ENCODE data around the gene C1orf167.

The C1orf167 gene, protein sequence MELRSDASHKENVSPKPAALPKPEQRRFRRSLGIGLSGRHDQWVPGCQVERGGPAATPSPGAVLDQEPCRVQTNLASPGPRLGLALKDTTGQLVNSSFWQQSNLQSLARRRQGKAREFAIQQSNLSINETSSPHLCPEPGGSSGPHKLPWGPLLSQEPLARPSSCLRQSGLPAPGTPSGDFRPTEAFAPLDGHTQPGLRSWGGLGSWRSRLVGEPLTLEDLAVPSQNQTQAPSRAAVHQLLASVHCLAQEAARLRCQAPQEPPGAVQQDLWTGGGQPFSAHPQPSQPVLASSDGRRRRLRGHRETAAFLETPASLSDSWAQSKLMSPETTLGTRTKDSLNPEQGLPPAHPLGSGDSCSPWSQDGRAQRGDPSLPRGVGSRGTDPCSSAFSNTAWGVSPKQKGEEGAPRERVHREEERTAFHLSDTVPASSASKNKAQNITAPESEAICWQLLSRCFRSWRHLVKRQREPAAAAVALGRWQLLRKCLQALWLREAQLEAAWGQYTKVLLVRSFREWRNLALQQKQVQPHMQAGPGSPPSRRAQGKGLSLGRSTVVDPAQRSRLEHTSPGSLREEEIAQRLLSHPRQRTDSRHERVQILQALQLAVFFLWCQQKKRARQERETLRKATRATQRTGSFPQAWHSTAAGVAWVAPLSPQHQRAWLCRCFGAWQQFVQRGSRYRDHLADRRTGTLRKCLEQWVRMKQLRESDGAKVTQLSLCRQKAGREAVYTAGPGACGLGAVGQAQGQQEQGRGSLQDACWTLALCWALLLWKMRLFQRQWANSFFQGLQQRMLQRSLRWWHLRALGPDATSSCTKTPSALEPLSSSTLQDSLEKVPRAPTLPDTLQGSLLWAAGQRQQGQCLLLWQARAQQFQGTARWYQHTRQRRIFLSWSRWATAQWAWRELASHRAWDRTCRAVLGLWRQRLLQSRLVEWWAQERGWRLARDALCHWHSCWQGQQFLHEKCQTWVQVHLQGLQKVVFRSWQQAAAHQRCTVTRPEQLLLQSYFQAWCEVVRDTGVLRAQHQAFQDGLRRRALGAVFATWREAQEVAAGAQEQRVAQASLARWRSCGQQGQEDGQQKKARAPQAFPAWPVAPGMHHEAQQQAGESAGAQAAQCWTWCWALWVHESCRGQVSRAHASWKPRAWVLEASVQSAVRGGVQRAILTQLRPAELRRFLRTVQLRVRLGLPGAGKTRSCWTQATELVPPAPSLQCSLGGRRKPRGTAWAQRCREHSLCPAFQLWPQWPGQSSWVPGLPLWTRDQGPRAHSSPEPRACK (N-terminal part only)

DNA sequence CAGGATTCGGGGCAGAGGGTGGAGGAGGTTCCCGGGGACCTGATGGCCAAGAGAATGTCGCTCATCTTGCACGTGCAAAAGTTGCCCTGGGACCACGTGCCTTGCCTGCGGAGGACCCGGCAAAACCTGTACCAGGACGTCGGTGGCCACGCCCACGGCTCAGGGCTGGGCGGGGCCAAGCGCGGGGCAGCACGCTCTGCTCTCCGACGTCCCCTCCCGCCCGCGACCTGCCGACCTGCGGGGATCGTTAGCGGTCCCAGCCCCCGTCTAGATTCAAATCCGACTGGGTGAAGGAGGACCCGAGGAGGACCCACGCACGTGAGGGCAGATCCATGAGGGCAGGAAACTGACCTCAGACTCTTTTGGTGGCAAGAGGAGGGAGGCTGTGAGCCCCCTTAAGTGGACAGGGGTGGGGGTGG is at the start of gene C1orf167:
TSS of gene C1orf167 (plus strand) at position 206 of the 419 bp plus-strand sequence. CDS start 2,208 bp downstream, outside the sequence.
- peaks cover under 1% of the 10 kb centered on the region for H3K9me3 ChIP-seq (ENCODE audit: severe bottlenecking)
- H3K27me3 ChIP-seq (ENCODE audit: insufficient read depth, low read depth, severe bottlenecking), result no peaks in the 10 kb centered on the region
- no peaks in the 10 kb centered on the region for H3K36me3 ChIP-seq
- DNase-seq, result no peak
- TF ChIP-seq, protein P1, sequence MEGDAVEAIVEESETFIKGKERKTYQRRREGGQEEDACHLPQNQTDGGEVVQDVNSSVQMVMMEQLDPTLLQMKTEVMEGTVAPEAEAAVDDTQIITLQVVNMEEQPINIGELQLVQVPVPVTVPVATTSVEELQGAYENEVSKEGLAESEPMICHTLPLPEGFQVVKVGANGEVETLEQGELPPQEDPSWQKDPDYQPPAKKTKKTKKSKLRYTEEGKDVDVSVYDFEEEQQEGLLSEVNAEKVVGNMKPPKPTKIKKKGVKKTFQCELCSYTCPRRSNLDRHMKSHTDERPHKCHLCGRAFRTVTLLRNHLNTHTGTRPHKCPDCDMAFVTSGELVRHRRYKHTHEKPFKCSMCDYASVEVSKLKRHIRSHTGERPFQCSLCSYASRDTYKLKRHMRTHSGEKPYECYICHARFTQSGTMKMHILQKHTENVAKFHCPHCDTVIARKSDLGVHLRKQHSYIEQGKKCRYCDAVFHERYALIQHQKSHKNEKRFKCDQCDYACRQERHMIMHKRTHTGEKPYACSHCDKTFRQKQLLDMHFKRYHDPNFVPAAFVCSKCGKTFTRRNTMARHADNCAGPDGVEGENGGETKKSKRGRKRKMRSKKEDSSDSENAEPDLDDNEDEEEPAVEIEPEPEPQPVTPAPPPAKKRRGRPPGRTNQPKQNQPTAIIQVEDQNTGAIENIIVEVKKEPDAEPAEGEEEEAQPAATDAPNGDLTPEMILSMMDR (IDR thresholded peaks at IDR 0.05; ENCODE audit: low read depth, low read length), result no peak
- no peak within 1 kb of the TSS for H3K27ac ChIP-seq
- no peak within 1 kb of the TSS for H3K4me3 ChIP-seq (ENCODE audit: low read depth, low read length)

DNA sequence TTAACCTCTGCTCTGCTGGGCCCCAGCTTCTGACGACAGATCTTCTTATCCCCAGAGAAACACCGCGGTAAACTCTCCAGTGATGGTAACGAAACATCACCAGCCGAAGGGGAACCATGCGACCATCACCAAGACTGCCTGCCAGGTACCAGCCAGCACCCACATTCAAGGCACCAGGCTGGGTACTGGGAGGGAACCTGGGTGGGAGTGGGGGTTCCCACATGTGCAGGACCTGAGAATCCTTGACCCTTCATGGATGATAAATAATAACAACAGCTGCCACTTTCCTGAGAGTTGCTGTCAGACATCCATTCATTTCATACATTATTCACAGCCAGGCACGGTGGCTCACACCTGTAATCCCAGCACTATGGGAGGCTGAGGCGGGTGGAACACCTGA is 49.7 kb upstream of the C1orf167 start:
- H3K27me3 ChIP-seq (ENCODE audit: insufficient read depth, low read depth, severe bottlenecking), result no peaks in the 10 kb centered on the region
- H3K36me3 ChIP-seq, result peaks cover 23% of the 10 kb centered on the region
- TF ChIP-seq, protein P1 (IDR thresholded peaks at IDR 0.05; ENCODE audit: low read depth, low read length), result no peak
- H3K4me3 ChIP-seq (ENCODE audit: low read depth, low read length), result no peak overlapping the region
- no peak for DNase-seq
- H3K9me3 ChIP-seq (ENCODE audit: severe bottlenecking), result no peaks in the 10 kb centered on the region
- no peak overlapping the region for H3K27ac ChIP-seq

DNA sequence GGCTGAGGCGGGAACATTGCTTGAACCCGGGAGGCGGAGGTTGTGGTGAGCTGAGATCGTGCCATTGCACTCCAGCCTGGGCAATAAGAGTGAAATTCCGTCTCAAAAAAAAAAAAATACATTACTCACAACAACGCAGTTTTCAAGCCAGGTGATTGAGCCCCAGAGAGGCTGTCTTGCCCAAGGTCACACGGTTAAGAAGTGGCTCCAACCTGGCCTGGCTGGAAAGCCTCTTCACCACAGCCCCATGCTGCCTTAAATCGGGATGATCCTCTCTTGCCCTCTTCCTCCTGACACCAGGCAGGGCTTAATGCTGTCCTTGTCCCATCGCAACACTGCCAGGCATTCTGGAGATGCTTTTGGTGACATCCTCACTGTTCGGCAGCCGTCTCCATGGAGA is 48.9 kb upstream of the C1orf167 start:
- H3K27ac ChIP-seq, result no peak overlapping the region
- H3K36me3 ChIP-seq, result peaks cover 21% of the 10 kb centered on the region; the same call in 1 of the 2 replicates
- TF ChIP-seq, protein P1 (IDR thresholded peaks at IDR 0.05; ENCODE audit: low read depth, low read length), result no peak
- no peaks in the 10 kb centered on the region for H3K9me3 ChIP-seq (ENCODE audit: severe bottlenecking)
- no peaks in the 10 kb centered on the region for H3K27me3 ChIP-seq (ENCODE audit: insufficient read depth, low read depth, severe bottlenecking)
- DNase-seq, result no peak
- no peak overlapping the region for H3K4me3 ChIP-seq (ENCODE audit: low read depth, low read length)

DNA sequence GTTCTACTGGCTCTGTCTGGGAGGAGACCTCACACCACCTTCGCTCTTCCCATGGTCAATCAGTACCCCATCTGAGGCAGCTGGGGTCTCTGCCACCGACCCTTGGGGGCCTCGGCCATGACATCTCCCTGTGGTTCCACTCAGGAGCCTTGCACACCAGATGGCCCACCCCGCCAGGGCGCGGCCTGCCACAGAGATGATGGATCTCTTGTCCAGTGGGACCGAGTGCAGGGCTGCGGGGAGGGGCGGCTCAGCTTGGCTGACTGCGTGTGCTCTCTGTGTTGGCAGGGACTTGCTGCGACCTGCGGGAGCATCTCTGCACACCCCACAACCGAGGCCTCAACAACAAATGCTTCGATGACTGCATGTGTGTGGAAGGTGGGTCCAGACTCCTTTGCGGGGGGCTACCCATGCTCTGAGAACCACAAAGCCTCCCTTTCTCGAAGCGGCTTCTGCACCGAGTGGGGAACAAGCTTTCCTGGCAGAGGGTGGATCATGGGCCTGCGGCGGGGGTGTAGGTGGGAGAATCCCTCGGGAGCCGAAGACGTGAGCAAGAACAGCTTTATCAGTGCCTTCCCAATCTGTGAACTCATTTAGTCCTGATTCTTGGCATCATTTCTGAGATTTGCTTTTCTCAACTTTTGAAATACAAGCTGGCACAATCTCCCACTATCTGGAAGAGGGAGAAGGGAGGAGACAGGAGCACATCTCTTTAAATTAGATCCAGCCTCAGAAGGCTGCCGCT is 47.0 kb upstream of the C1orf167 start:
- H3K27me3 ChIP-seq (ENCODE audit: insufficient read depth, low read depth, severe bottlenecking), result no peaks in the 10 kb centered on the region
- H3K9me3 ChIP-seq (ENCODE audit: severe bottlenecking), result no peaks in the 10 kb centered on the region
- H3K27ac ChIP-seq, result peak overlapping the region; percentile 10; the same call in 1 of the 2 replicates
- H3K36me3 ChIP-seq, result peaks cover 12% of the 10 kb centered on the region
- peak; percentile 63 for DNase-seq
- no peak overlapping the region for H3K4me3 ChIP-seq (ENCODE audit: low read depth, low read length)
- TF ChIP-seq, protein P1 (IDR thresholded peaks at IDR 0.05; ENCODE audit: low read depth, low read length), result no peak
